ENCODE results near the gene FYN. TPM values are rescaled to one million over a fixed set of nuclear protein-coding genes. Genes with fewer than 3 reads are reported as not detected.

The FYN gene
- total RNA-seq, 1 experiment from 2014 or later = 18.5 TPM

GRCh38 chr6:111818539-111819226 lies 54.6 kb downstream of the FYN start:
- ChIA-PET CTCF (no interaction called here), POLR2A (no interaction called here)
- intact Hi-C loops (cut with micrococcal nuclease) = no loop called here

More at GRCh38 chr6:111818539-111819226, 54.6 kb downstream of the FYN start:
- Histone ChIP-seq H3K4me1 (ENCODE audit: control insufficient read depth in 1 of 2, insufficient read depth in 2 of 2, low read length in 2 of 2) (peaks cover 0 to under 1% of the 10 kb centered on the region in 2 experiments; a peak in 1 of 4 replicates), H2AFZ (ENCODE audit: low read depth, low read length, poor library complexity, severe bottlenecking) (no peak overlapping the region), H3K27ac (ENCODE audit: low read depth, low read length) (no peak overlapping the region), H3K4me2 (ENCODE audit: low read length) (no peak overlapping the region), H3K36me3 (ENCODE audit: control insufficient read depth in 1 of 2, insufficient read depth in 2 of 2, low read length in 2 of 2) (no peaks in the 10 kb centered on the region), H3K9me2 (ENCODE audit: insufficient read depth) (no peaks in the 10 kb centered on the region), H3K4me3 (replicated peaks in 1 of 2; ENCODE audit: low read depth in 1 of 2, low read length in 2 of 2) (no peak overlapping the region), H3K9me3 (ENCODE audit: control insufficient read depth in 1 of 2, insufficient read depth in 1 of 2, low read depth in 1 of 2, low read length in 2 of 2) (no peaks in the 10 kb centered on the region), H3K79me2 (ENCODE audit: insufficient read depth, low read length) (no peaks in the 10 kb centered on the region), H3K27me3 (ENCODE audit: insufficient read depth, low read length) (no peaks in the 10 kb centered on the region), H3K9ac (ENCODE audit: low read length) (no peak overlapping the region), H4K20me1 (ENCODE audit: insufficient read depth) (no peaks in the 10 kb centered on the region)
- TF ChIP-seq CEBPB (IDR thresholded peaks at IDR 0.05; ENCODE audit: low read depth) (no peak), ELF1 (IDR thresholded peaks at IDR 0.05; ENCODE audit: borderline replicate concordance, low read depth) (no peak), ZBTB33 (IDR thresholded peaks at IDR 0.05; ENCODE audit: extremely low read depth, insufficient replicate concordance, low read length) (no peak), SRF (IDR thresholded peaks at IDR 0.05; ENCODE audit: low read depth) (no peak)
- ATAC-seq = no peak
- RAD21 ChIA-PET (ENCODE audit: low non-redundant PET in 1 of 2, low total read pairs in 2 of 2, uncharacterized antibody in 2 of 2, unreplicated experiment in 2 of 2) = no interaction called here
- BruUV-seq (replicated peaks) = no TSS peak
- DNase-seq (ENCODE audit: low read depth, low spot score) = no peak
